ENCODE data around the gene NTF4. TPM values are rescaled to one million over a fixed set of nuclear protein-coding genes. Genes with fewer than 3 reads are reported as not detected.
"Not testable (repeated sequence)": the region's sequence is repeated elsewhere in the genome, so short reads cannot be mapped to it uniquely, and the experiment has no call there.

The NTF4 gene
- total RNA-seq, 1 donor from 2014 or later = not detected

- DNase-seq (ENCODE audit: low spot score) = not testable (repeated sequence)
These were observed 40.4 kb downstream of the NTF4 start, which contains the start of gene CGB3 for GRCh38 chr19:49024233-49024632. TSS of gene CGB3 (minus strand) at chr19:49024333. CDS start at chr19:49023971, 362 bp downstream.

DNA sequence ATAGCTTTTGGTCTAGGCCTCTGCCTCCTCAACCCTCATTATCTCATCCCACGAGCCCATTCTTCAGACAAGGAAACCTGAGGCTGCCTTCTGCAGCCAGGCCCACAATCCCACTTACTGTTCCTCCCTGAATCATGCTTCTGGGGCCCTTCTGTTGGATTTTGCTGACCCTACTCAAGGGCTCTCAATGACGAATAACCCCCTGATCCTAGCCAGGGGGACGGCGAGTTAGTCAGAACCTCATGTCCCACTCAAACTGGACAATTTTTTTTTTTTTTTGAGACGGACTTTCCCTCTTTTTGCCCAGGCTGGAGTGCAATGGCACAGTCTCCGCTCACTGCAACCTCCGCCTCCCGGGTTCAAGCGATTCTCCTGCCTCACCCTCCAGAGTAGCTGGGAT, 42.5 kb downstream of the NTF4 start:
- no peak for DNase-seq (ENCODE audit: low spot score)

DNA sequence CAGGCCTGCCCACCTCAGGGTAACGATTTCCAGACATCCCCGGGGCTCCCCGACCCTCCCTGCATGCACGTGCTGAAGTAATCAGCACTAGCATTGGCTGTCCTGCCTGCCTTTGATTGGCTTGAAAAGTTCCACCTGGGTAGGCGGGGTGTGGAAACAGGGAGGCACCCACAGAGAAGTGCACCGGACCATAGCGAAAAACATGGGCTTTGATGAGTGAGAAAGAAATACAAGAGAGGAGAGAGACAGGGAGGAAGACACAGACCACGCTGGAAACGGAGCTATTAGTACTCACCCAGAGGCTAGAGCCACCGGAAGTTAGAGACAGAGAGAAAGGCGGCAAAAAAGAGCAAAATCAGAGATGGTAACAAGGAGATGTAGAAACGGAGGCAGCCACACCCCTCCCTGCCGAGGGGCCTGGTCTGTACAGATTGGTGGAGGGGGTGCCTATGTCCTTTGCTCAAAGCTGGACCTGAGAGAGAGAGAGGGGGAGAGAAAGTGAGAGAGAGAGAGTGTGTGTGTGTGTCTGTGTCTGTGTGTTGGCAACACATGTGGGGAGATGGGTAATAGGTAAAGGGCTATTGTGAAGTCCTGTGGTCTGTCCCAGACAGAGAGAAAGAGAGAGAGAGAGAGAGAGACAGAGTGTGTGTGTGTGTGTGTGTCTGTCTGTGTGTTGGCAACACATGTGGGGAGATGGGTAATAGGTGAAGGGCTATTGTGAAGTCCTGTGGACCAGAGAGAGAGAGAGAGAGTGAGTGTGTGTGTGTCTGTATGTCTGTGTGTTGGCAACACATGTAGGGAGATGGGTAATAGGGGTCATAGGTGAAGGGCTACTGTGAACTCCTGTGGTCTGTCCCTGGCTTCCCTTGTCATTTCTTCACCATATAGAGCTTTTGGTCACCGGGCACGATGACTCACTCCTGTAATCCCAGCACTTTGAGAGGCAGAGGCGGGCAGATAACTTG, 43.4 kb downstream of the NTF4 start:
- no peak for DNase-seq (ENCODE audit: low spot score)

- DNase-seq (ENCODE audit: low spot score) = no peak
These were observed 44.3 kb downstream of the NTF4 start for GRCh38 chr19:49020342-49020741.

DNA sequence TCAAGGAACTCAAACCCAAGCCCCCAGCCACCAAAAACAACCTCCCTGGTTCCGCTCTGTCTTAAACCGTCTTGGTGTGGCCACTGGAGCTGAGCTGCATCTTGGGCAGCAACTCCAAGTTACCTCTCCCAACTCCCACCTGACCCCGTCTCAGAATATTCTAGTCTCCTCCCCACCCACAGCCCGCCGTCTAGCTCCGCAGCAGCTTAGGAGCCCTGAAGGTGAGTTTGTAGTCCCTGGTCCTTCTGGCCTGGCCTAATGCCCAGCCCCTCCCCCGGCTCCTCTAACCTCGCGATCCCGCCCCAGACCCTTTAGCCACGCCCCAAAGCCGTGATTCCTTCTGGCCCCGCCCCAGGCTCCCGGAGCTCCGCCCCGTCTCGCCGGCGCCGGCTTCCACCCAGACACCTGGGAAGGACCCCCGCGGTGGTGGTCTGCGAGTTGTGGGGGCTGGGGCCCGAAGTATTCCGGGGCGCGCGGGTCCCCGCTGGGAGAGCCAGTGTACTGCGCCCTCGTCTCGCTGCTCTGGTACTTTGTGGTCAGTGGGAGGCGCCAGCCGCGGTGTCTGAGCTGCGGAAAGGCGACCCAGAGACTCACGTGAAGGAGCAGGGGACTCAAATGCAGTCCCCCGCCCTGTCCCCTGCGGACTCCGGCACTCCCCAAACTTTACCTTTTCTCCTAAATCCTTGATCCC, 45.2 kb downstream of the NTF4 start:
- DNase-seq (ENCODE audit: low spot score) = no peak

- DNase-seq (ENCODE audit: low spot score) = not testable (repeated sequence)
These were observed 46.0 kb downstream of the NTF4 start for GRCh38 chr19:49018388-49019241.

- DNase-seq (ENCODE audit: low spot score) = no peak
These were observed 46.8 kb downstream of the NTF4 start for GRCh38 chr19:49017666-49018351.

DNA sequence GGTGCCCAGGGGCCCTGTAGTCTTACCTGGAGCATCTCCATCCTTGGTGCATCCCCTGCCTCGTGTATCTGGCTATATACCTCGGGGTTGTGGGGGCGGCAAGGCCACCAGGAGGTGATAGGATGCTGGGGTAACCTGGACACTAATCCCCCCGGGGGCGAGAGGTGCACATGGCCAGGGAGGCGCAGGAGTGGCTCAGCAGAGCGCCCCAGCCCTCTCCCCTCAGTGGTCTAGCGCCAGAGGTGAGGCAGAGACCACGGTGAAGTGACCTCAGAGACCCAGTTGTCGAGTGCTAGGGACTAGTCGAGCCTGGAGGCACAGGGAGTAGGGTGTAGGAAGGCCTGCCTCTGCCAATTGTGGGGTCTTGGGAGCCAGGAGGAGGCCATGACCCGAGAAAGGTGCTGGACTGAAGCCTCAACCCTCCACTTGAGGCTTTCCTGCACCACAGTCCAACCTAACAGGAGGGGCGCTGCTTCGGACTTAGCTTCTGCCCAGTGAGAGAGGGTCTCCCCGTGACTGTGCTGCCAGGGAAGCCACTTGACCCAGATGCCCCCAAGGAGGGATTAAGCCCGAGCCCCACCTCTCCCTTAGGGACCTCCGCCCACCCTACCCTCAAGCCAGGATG, 47.5 kb downstream of the NTF4 start, which contains the start of gene LHB:
TSS of gene LHB (minus strand) at position 51 of the 625 bp plus-strand sequence. CDS start at position 41, 10 bp downstream.
- DNase-seq (ENCODE audit: low spot score) = no peak

DNA sequence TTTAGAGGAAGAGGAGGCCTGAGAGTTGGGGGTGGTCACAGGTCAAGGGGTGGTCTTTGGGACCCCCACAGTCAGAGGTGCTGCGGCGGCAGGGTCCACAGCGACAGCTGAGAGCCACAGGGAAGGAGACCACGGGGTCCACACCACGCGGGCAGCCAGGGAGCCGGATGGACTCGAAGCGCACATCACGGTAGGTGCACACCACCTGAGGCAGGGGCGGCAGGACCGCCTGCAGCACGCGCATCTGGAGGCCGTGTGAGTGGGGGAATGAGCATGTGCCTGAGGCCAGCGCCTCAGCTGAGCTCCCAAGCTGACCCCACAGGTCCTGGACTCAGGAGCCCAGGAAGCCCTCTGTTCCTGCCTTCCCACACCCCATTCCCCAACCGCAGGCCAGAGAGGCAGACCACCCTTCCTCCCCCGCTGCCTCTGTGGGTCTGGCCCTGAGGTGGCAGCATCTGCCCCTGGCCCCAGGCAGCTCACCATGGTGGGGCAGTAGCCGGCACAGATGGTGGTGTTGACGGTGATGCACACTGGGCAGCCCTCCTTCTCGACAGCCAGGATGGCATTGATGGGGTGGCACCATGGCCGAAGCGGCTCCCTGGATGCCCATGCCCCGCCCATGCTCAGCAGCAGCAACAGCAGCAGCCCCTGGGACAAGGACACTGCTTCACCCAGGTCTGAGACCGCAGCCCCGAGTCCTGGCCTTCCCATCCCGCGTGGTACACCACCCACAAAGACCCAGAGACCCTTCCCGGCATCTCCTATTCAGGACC, 48.4 kb downstream of the NTF4 start:
- no peak for DNase-seq (ENCODE audit: low spot score)

DNA sequence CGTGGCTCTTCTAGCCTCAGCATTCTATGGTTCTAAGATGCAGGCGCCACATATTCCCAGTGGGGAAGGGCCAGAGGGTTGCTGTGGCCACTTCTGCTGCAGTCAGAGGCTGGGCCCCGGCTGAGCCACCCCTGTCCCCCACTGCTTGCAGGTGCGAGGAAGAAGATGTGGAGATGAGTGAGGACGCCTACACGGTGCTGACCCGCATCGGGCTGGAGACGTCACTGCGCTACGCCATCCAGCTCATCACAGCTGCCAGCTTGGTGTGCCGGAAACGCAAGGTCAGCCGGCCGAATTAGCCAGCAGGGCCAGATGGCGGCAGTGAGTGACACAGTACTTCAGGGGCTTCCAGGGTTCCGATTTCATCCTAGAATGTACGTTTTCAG, 49.8 kb downstream of the NTF4 start:
- DNase-seq (ENCODE audit: low spot score) = no peak

- no peak for DNase-seq (ENCODE audit: low spot score)
These were observed 50.3 kb downstream of the NTF4 start for GRCh38 chr19:49014123-49014869.

GRCh38 chr19:49011194-49011593, 53.4 kb downstream of the NTF4 start:
- DNase-seq (ENCODE audit: low spot score) = no peak

Other genes starting within 250 kb of the NTF4 start
- 9.4 TPM for gene HSD17B14, start 228.3 kb downstream of the NTF4 start, total RNA-seq
- 44.9 TPM for gene PLEKHA4, start 196.2 kb downstream of the NTF4 start, total RNA-seq
- 152 TPM for gene PPP1R15A, start 192.4 kb downstream of the NTF4 start, total RNA-seq
- not detected for gene TULP2, start 166.1 kb downstream of the NTF4 start, total RNA-seq
- gene NUCB1, start 164.5 kb downstream of the NTF4 start, total RNA-seq = 304 TPM
- gene DHDH, start 131.1 kb downstream of the NTF4 start, total RNA-seq = 0.61 TPM
- 71.8 TPM for gene BAX, start 109.9 kb downstream of the NTF4 start, total RNA-seq
- gene FTL, start 99.5 kb downstream of the NTF4 start, total RNA-seq = 9,334 TPM
- 82.0 TPM for gene GYS1, start 71.5 kb downstream of the NTF4 start, total RNA-seq
- 40.0 TPM for gene RUVBL2, start 70.9 kb downstream of the NTF4 start, total RNA-seq
- gene LHB, start 47.7 kb downstream of the NTF4 start, total RNA-seq = not detected
- not detected for gene CGB3, start 40.5 kb downstream of the NTF4 start, total RNA-seq
- not detected for gene CGB2, start 32.9 kb downstream of the NTF4 start, total RNA-seq
- not detected for gene CGB1, start 27.9 kb downstream of the NTF4 start, total RNA-seq
- gene CGB5, start 21.0 kb downstream of the NTF4 start, total RNA-seq = not detected
- gene CGB8, start 15.7 kb downstream of the NTF4 start, total RNA-seq = not detected
- not detected for gene CGB7, start 7.1 kb downstream of the NTF4 start, total RNA-seq
- gene KCNA7, start 7.9 kb upstream of the NTF4 start, total RNA-seq = not detected
- 148 TPM for gene SNRNP70, start 20.6 kb upstream of the NTF4 start, total RNA-seq
- gene LIN7B, start 49.6 kb upstream of the NTF4 start, total RNA-seq = 4.2 TPM
- not detected for gene C19orf73, start 54.3 kb upstream of the NTF4 start, total RNA-seq
- 3.1 TPM for gene PPFIA3, start 54.7 kb upstream of the NTF4 start, total RNA-seq
- 1.3 TPM for gene HRC, start 90.6 kb upstream of the NTF4 start, total RNA-seq
- gene TRPM4, start 93.0 kb upstream of the NTF4 start, total RNA-seq = 17.0 TPM